HG02870 (cell line): ENCODE results near the gene DENND5A.
"Not testable (repeated sequence)": the region's sequence is repeated elsewhere in the genome, so short reads cannot be mapped to it uniquely, and the experiment has no call there.

Experiments used
- ATAC-seq: cut with Tn5 transposase; IDR thresholded peaks from one replicate; pipeline ENCODE4 v1.9.1; 2021; ENCODE audit warnings: mild to moderate bottlenecking, moderate library complexity; ENCODE audit not compliant: unreplicated experiment

The DENND5A gene

GRCh38 chr11:9179141-9179540, 86.0 kb downstream of the DENND5A start:
- ATAC-seq = no peak

GRCh38 chr11:9178716-9179115, 86.4 kb downstream of the DENND5A start:
- ATAC-seq = no peak

GRCh38 chr11:9177438-9178091, 87.6 kb downstream of the DENND5A start:
- ATAC-seq = no peak

GRCh38 chr11:9176550-9176949, 88.6 kb downstream of the DENND5A start:
- no peak for ATAC-seq

- ATAC-seq = no peak
Observed at GRCh38 chr11:9176136-9176535, 89.0 kb downstream of the DENND5A start.

- ATAC-seq = no peak
Observed at GRCh38 chr11:9172389-9172788, 92.8 kb downstream of the DENND5A start.

- ATAC-seq = no peak
Observed at GRCh38 chr11:9170450-9170849, 94.7 kb downstream of the DENND5A start.

GRCh38 chr11:9169595-9170295, 95.4 kb downstream of the DENND5A start:
- ATAC-seq = no peak

GRCh38 chr11:9161991-9162390, 103.2 kb downstream of the DENND5A start:
- ATAC-seq = not testable (repeated sequence)

- ATAC-seq = no peak
Observed at GRCh38 chr11:9160166-9160565, 105.0 kb downstream of the DENND5A start.

GRCh38 chr11:9158898-9159391, 106.2 kb downstream of the DENND5A start:
- ATAC-seq = no peak

GRCh38 chr11:9155930-9156329, 109.2 kb downstream of the DENND5A start:
- ATAC-seq = no peak

GRCh38 chr11:9153651-9154050, 111.5 kb downstream of the DENND5A start:
- ATAC-seq = no peak

- no peak for ATAC-seq
Observed at GRCh38 chr11:9151631-9152030, 113.5 kb downstream of the DENND5A start.

- ATAC-seq = no peak
Observed at GRCh38 chr11:9150926-9151325, 114.2 kb downstream of the DENND5A start.

- no peak for ATAC-seq
Observed at GRCh38 chr11:9150501-9150900, 114.6 kb downstream of the DENND5A start.

GRCh38 chr11:9148727-9149126, 116.4 kb downstream of the DENND5A start:
- no peak for ATAC-seq

- ATAC-seq = no peak
Observed at GRCh38 chr11:9148035-9148434, 117.1 kb downstream of the DENND5A start.

GRCh38 chr11:9146477-9146876, 118.7 kb downstream of the DENND5A start:
- no peak for ATAC-seq

- no peak for ATAC-seq
Observed at GRCh38 chr11:9145283-9145682, 119.9 kb downstream of the DENND5A start.

- no peak for ATAC-seq
Observed at GRCh38 chr11:9144828-9145227, 120.3 kb downstream of the DENND5A start.

- no peak for ATAC-seq
Observed at GRCh38 chr11:9143721-9144120, 121.4 kb downstream of the DENND5A start.
